ENCODE results near the gene FGF14. TPM values are rescaled to one million over a fixed set of nuclear protein-coding genes. Genes with fewer than 3 reads are reported as not detected.

The FGF14 gene
- total RNA-seq, 1 donor from 2014 or later, result 2.0 TPM

- no peak overlapping the region for H3K4me3 ChIP-seq
- no peaks in the 10 kb centered on the region for H3K4me1 ChIP-seq
- intact Hi-C loops (cut with DNase I), result no loop called here
- no peak overlapping the region for H3K27ac ChIP-seq
- ATAC-seq (no peak), DNase-seq (no peak)
- no peak for TF ChIP-seq CTCF (IDR thresholded peaks at IDR 0.05)
- H3K36me3 ChIP-seq, result no peaks in the 10 kb centered on the region
- no peaks in the 10 kb centered on the region for H3K9me3 ChIP-seq
- H3K27me3 ChIP-seq, result no peaks in the 10 kb centered on the region
These were observed 165.0 kb downstream of the FGF14 start for GRCh38 chr13:102236830-102237229.

DNA sequence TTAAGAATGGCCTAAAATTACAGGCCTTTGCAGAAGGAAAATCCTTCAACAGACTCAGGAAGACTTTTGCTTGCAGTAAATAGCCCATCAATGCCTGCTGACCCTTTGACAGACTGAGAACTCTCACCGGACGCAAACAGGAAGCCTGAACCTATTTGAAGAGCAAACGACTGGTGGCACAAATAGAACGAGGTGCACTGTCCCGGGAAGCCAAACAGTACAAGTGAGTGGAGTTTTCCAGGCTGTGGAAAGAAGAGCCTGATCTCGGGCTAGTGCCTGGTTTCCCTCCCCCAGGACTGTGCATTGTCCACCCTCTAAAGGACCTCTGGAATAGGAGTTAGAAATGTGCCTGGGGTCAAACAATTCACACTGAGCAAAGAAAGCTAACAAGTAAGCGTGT is 165.5 kb downstream of the FGF14 start:
- DNase-seq (no peak), ATAC-seq (peak; percentile 23)
- Histone ChIP-seq H3K27ac (no peak overlapping the region), H3K9me3 (no peaks in the 10 kb centered on the region), H3K4me3 (no peak overlapping the region), H3K27me3 (no peaks in the 10 kb centered on the region), H3K4me1 (no peaks in the 10 kb centered on the region), H3K36me3 (no peaks in the 10 kb centered on the region)
- intact Hi-C loops (cut with DNase I), result no loop called here
- TF ChIP-seq CTCF (IDR thresholded peaks at IDR 0.05), result no peak

DNA sequence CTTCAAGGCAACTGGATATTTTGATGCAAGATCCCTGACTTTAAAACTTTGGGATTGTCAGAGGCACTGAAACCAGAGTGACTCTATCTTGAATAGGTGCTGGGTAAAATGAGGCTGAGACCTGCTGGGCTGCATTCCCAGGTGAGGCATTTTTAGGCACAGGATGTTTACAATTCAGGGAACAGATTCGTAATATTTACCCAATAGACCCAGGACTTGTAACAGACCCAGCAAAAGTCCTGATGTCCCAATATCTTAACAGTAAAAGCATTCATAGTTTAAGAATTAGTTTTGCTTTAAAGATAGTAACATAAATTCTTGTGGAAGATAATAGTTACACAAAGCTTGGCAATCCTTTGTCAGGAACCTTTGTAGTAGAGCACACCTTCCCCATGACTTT is 166.2 kb downstream of the FGF14 start:
- no peak for TF ChIP-seq CTCF (IDR thresholded peaks at IDR 0.05)
- no peak overlapping the region for H3K27ac ChIP-seq
- intact Hi-C loops (cut with DNase I), result no loop called here
- no peaks in the 10 kb centered on the region for H3K4me1 ChIP-seq
- no peak for ATAC-seq
- H3K9me3 ChIP-seq, result no peaks in the 10 kb centered on the region
- no peaks in the 10 kb centered on the region for H3K27me3 ChIP-seq
- no peak overlapping the region for H3K4me3 ChIP-seq
- DNase-seq, result no peak
- no peaks in the 10 kb centered on the region for H3K36me3 ChIP-seq

GRCh38 chr13:102234618-102235017 is 167.2 kb downstream of the FGF14 start:
- intact Hi-C loops (cut with DNase I), result no loop called here
- no peaks in the 10 kb centered on the region for H3K4me1 ChIP-seq
- DNase-seq (no peak), ATAC-seq (no peak)
- H3K4me3 ChIP-seq, result no peak overlapping the region
- no peaks in the 10 kb centered on the region for H3K27me3 ChIP-seq
- H3K27ac ChIP-seq, result no peak overlapping the region
- no peak for TF ChIP-seq CTCF (IDR thresholded peaks at IDR 0.05)
- H3K9me3 ChIP-seq, result no peaks in the 10 kb centered on the region
- H3K36me3 ChIP-seq, result no peaks in the 10 kb centered on the region

- Histone ChIP-seq H3K36me3 (no peaks in the 10 kb centered on the region), H3K4me3 (no peak overlapping the region), H3K4me1 (no peaks in the 10 kb centered on the region), H3K27me3 (no peaks in the 10 kb centered on the region), H3K9me3 (no peaks in the 10 kb centered on the region), H3K27ac (no peak overlapping the region)
- no peak for DNase-seq
- TF ChIP-seq CTCF (IDR thresholded peaks at IDR 0.05), result no peak
- intact Hi-C loops (cut with DNase I), result no loop called here
- no peak for ATAC-seq
These were observed 168.2 kb downstream of the FGF14 start for GRCh38 chr13:102233566-102234208.

GRCh38 chr13:102231479-102231878 is 170.4 kb downstream of the FGF14 start:
- Histone ChIP-seq H3K27me3 (no peaks in the 10 kb centered on the region), H3K4me3 (no peak overlapping the region), H3K9me3 (no peaks in the 10 kb centered on the region), H3K36me3 (no peaks in the 10 kb centered on the region), H3K27ac (no peak overlapping the region), H3K4me1 (no peaks in the 10 kb centered on the region)
- DNase-seq (no peak), ATAC-seq (no peak)
- intact Hi-C loops (cut with DNase I), result no loop called here
- TF ChIP-seq CTCF (IDR thresholded peaks at IDR 0.05), result no peak
